Heart left ventricle (tissue), 13 donors: ENCODE data around the gene ATXN1.

Experiments
- POLR2A ChIP-seq, 2 donors: fragments of 450-650 bp; IDR thresholded peaks; one replicate each; pipeline ENCODE4 v1.6.1; 2017; ENCODE audit warnings: antibody characterized with exemption in 2 of 2, mild to moderate bottlenecking in 2 of 2, moderate library complexity in 2 of 2
- TF ChIP-seq, protein P1 (sequence below), 12 donors: fragments of 200-600 bp; sonication (generic) in 4 of 12; IDR thresholded peaks; one replicate each; pipeline versions ENCODE4 v1.5.0 to v1.8.0; 2018 to 2022; ENCODE audit warnings: antibody characterized with exemption in 12 of 12, mild to moderate bottlenecking in 5 of 12
- donor health status: ischemic (EF 13 %, LVEDD 7.1; RV severe dilation, severe dysfunction).
- donor health status: DM: no; HTN: yes; CAD: no.
- donor health status: DM: no; HTN: no; CAD: no.
- donor health status: ischemic (EF 25% LVEDD 6.9; RV normal size, moderate dysfunction).
- donor health status: ischemic (EF 25% LVEDD 5.7; RV mildly dilated, moderate dysfunction).
- donor health status: ischemic (EF 35%, LVEDD 5.7; RV mildly dilated, moderate dysfunction).
- donor health status: nonischemic (EF 11% LVEDD 7.7; RV severe dilation, severe dysfunction).
- donor health status: DM: yes; HTN: yes; CAD: no.
- donor health status: PGD.
- donor health status: ischemic (EF 29% LVEDD 5.4; RV normal size, mild dysfunction).
- donor health status: nonischemic (EF 23%, LVEDD 6.1; RV moderate dilation, normal function).

- no peak for TF ChIP-seq POLR2A (IDR thresholded peaks at IDR 0.05)
- TF ChIP-seq, protein P1, sequence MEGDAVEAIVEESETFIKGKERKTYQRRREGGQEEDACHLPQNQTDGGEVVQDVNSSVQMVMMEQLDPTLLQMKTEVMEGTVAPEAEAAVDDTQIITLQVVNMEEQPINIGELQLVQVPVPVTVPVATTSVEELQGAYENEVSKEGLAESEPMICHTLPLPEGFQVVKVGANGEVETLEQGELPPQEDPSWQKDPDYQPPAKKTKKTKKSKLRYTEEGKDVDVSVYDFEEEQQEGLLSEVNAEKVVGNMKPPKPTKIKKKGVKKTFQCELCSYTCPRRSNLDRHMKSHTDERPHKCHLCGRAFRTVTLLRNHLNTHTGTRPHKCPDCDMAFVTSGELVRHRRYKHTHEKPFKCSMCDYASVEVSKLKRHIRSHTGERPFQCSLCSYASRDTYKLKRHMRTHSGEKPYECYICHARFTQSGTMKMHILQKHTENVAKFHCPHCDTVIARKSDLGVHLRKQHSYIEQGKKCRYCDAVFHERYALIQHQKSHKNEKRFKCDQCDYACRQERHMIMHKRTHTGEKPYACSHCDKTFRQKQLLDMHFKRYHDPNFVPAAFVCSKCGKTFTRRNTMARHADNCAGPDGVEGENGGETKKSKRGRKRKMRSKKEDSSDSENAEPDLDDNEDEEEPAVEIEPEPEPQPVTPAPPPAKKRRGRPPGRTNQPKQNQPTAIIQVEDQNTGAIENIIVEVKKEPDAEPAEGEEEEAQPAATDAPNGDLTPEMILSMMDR (IDR thresholded peaks at IDR 0.05), result no peak
Measured at GRCh38 chr6:16361861-16362260, 399.4 kb downstream of the ATXN1 start.
